ENCODE measurements around the gene POTEC. TPM values are rescaled to one million over a fixed set of nuclear protein-coding genes. Genes with fewer than 3 reads are reported as not detected.
"Not testable (repeated sequence)": the region's sequence is repeated elsewhere in the genome, so short reads cannot be mapped to it uniquely, and the experiment has no call there.

The POTEC gene
- total and polyA plus RNA-seq, 10 of the 15 experiments (the other 5 are each of a cell fraction or from before 2014, with no cell fraction given) = not detected

DNA sequence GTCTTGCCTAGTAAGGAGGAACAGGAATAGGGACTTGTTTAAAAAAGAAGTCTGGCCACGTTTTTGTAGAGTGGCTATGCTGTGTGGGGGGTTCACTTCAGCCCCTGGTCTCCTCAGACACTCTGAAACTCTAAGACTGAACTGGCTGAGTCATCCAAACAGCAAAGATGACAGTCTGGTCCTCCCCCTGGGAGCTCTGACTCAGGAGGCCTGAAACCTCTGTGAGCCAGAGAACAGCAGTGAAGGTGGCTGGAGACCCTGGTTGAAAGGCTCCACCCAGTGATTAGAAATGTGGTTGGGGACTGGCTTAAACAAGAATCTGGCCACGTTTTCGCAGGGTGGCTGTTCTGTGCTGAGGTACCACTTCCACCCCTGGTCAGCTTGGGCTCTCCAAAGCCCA lies 32.7 kb downstream of the POTEC start:
- H3K9me3 ChIP-seq (replicated peaks; ENCODE audit: control insufficient read depth, insufficient read depth, low read length); H4K20me1 ChIP-seq (ENCODE audit: control insufficient read depth, insufficient read depth); ATAC-seq; RAD21 ChIA-PET (ENCODE audit: unreplicated experiment); H3K27ac ChIP-seq (ENCODE audit: control insufficient read depth, insufficient read depth); intact Hi-C loops (cut with micrococcal nuclease; ENCODE audit: unreplicated experiment); H3K4me1 ChIP-seq (ENCODE audit: control insufficient read depth, insufficient read depth, low read length); SMC1A ChIA-PET (ENCODE audit: uncharacterized antibody, unreplicated experiment); H3K4me3 ChIP-seq; DNase-seq (ENCODE audit: low read depth, low spot score); H3K4me2 ChIP-seq (ENCODE audit: control insufficient read depth, insufficient read depth); POLR2A ChIA-PET; H3K36me3 ChIP-seq (ENCODE audit: control insufficient read depth in 2 of 2, insufficient read depth in 2 of 2, low read length in 1 of 2); H3K79me2 ChIP-seq (ENCODE audit: control insufficient read depth, insufficient read depth, low read length); H3K27me3 ChIP-seq (replicated peaks in 1 of 2; ENCODE audit: control insufficient read depth in 2 of 2, insufficient read depth in 2 of 2, low read length in 1 of 2); BruUV-seq (replicated peaks); FAIRE-seq; CTCF ChIA-PET; H2AFZ ChIP-seq (ENCODE audit: control insufficient read depth, low read depth, low read length); in situ Hi-C loops (cut with MboI); H3K9ac ChIP-seq (ENCODE audit: control insufficient read depth, insufficient read depth, low read length): not testable (repeated sequence)
- 0% methylated on average over 3 of the region's 3 CpGs for WGBS (ENCODE audit: insufficient coverage, insufficient replicate concordance, low lambda C conversion rate, missing lambda C conversion rate)

- H3K79me2 ChIP-seq (ENCODE audit: control insufficient read depth, insufficient read depth, low read length); CTCF ChIA-PET; DNase-seq (ENCODE audit: low read depth, low spot score); H3K27me3 ChIP-seq (replicated peaks in 1 of 2; ENCODE audit: control insufficient read depth in 2 of 2, insufficient read depth in 2 of 2, low read length in 1 of 2); POLR2A ChIA-PET; RAD21 ChIA-PET (ENCODE audit: unreplicated experiment); ATAC-seq; intact Hi-C loops (cut with micrococcal nuclease; ENCODE audit: unreplicated experiment); H3K27ac ChIP-seq (ENCODE audit: control insufficient read depth, insufficient read depth); in situ Hi-C loops (cut with MboI); H2AFZ ChIP-seq (ENCODE audit: control insufficient read depth, low read depth, low read length); H3K4me1 ChIP-seq (ENCODE audit: control insufficient read depth, insufficient read depth, low read length); H3K4me3 ChIP-seq; H3K4me2 ChIP-seq (ENCODE audit: control insufficient read depth, insufficient read depth); BruUV-seq (replicated peaks); SMC1A ChIA-PET (ENCODE audit: uncharacterized antibody, unreplicated experiment); FAIRE-seq; H3K9ac ChIP-seq (ENCODE audit: control insufficient read depth, insufficient read depth, low read length); H3K36me3 ChIP-seq (ENCODE audit: control insufficient read depth in 2 of 2, insufficient read depth in 2 of 2, low read length in 1 of 2); H4K20me1 ChIP-seq (ENCODE audit: control insufficient read depth, insufficient read depth); H3K9me3 ChIP-seq (replicated peaks; ENCODE audit: control insufficient read depth, insufficient read depth, low read length): not testable (repeated sequence)
- 41% methylated on average over 7 of the region's 8 CpGs for WGBS (ENCODE audit: insufficient coverage, insufficient replicate concordance, low lambda C conversion rate, missing lambda C conversion rate)
These were observed 39.7 kb downstream of the POTEC start for GRCh38 chr18:14503691-14504090.

DNA sequence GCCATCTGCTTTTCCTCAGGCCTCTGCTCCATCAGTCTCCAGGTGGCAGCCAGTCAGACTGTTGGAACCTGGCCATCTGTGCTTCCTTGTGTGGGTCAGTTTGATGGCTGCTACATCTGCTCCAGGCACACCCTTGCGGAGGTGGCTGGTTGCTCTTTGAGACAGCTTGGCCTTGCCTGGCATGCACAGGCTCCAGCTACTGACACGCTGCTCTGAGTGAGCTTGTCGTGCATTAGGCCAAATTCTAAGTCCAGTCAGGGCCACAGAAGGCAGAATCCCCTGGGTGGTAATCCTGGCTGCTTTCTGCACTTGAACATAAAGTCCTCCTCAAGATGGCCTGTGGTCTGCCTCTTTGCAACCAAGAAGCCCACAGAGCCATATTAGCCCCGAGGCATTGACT lies 41.5 kb downstream of the POTEC start:
- CTCF ChIA-PET; DNase-seq (ENCODE audit: low read depth, low spot score); H3K9me3 ChIP-seq (replicated peaks; ENCODE audit: control insufficient read depth, insufficient read depth, low read length); SMC1A ChIA-PET (ENCODE audit: uncharacterized antibody, unreplicated experiment); intact Hi-C loops (cut with micrococcal nuclease; ENCODE audit: unreplicated experiment); H3K4me3 ChIP-seq; ATAC-seq; RAD21 ChIA-PET (ENCODE audit: unreplicated experiment); BruUV-seq (replicated peaks); H4K20me1 ChIP-seq (ENCODE audit: control insufficient read depth, insufficient read depth); H3K79me2 ChIP-seq (ENCODE audit: control insufficient read depth, insufficient read depth, low read length); in situ Hi-C loops (cut with MboI); FAIRE-seq; H3K27ac ChIP-seq (ENCODE audit: control insufficient read depth, insufficient read depth); H3K4me2 ChIP-seq (ENCODE audit: control insufficient read depth, insufficient read depth); H3K27me3 ChIP-seq (replicated peaks in 1 of 2; ENCODE audit: control insufficient read depth in 2 of 2, insufficient read depth in 2 of 2, low read length in 1 of 2); POLR2A ChIA-PET; H3K4me1 ChIP-seq (ENCODE audit: control insufficient read depth, insufficient read depth, low read length); H3K9ac ChIP-seq (ENCODE audit: control insufficient read depth, insufficient read depth, low read length); H3K36me3 ChIP-seq (ENCODE audit: control insufficient read depth in 2 of 2, insufficient read depth in 2 of 2, low read length in 1 of 2); H2AFZ ChIP-seq (ENCODE audit: control insufficient read depth, low read depth, low read length): not testable (repeated sequence)
- whole genome bisulfite sequencing (ENCODE audit: insufficient coverage, insufficient replicate concordance, low lambda C conversion rate, missing lambda C conversion rate) = 0% methylated on average over 4 of the region's 4 CpGs

DNA sequence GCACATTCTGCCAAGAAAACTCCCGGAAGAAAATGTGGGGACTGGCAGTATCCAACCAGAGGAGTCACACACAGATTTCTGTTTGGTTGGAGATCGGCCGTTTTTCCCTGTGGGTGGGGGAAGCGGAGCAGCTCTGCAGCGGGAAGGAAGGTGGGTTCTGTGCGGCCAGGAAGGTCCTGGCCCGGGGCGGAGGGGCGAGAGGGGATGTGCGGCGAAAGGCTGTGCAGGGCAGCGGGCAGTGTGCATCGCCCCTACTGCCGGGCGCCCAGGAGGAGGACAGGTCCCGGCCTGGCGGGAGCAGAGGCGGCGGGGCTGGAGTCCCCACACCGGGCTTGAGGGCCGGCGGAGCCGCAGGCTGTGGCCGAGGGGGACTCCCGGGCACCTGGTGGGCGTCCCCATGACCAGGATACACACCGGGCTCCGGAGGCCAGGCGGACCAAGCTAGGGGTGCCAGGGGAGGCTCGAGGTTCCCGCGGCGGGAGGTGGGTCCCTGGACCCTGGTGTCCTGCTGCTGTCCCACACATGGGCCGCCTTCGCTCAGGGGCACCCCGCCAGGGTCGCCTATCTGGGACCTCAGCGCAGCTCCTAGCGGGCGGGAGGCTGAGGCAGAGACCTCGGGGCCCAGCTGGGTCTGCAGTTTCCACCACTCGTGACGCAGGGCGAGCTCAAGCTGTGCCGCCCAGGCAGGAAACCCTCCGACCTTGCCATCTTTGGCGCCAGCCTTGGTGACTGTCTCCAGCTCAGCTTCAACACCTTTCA lies 54.0 kb downstream of the POTEC start:
- H3K4me3 ChIP-seq; POLR2A ChIA-PET; FAIRE-seq; H3K36me3 ChIP-seq (ENCODE audit: control insufficient read depth in 2 of 2, insufficient read depth in 2 of 2, low read length in 1 of 2); H3K4me2 ChIP-seq (ENCODE audit: control insufficient read depth, insufficient read depth); DNase-seq (ENCODE audit: low read depth, low spot score); H2AFZ ChIP-seq (ENCODE audit: control insufficient read depth, low read depth, low read length); H3K9me3 ChIP-seq (replicated peaks; ENCODE audit: control insufficient read depth, insufficient read depth, low read length); ATAC-seq; in situ Hi-C loops (cut with MboI); H3K9ac ChIP-seq (ENCODE audit: control insufficient read depth, insufficient read depth, low read length); intact Hi-C loops (cut with micrococcal nuclease; ENCODE audit: unreplicated experiment); H3K79me2 ChIP-seq (ENCODE audit: control insufficient read depth, insufficient read depth, low read length); H4K20me1 ChIP-seq (ENCODE audit: control insufficient read depth, insufficient read depth); BruUV-seq (replicated peaks); H3K27ac ChIP-seq (ENCODE audit: control insufficient read depth, insufficient read depth); H3K27me3 ChIP-seq (replicated peaks in 1 of 2; ENCODE audit: control insufficient read depth in 2 of 2, insufficient read depth in 2 of 2, low read length in 1 of 2); CTCF ChIA-PET; SMC1A ChIA-PET (ENCODE audit: uncharacterized antibody, unreplicated experiment); RAD21 ChIA-PET (ENCODE audit: unreplicated experiment); H3K4me1 ChIP-seq (ENCODE audit: control insufficient read depth, insufficient read depth, low read length): not testable (repeated sequence)
- 66% methylated on average over 26 of the region's 47 CpGs for WGBS (ENCODE audit: insufficient coverage, insufficient replicate concordance, low lambda C conversion rate, missing lambda C conversion rate)

Data from GM12878 (cell line).